ENCODE results near the gene SMAD7. TPM values are rescaled to one million over a fixed set of nuclear protein-coding genes. Genes with fewer than 3 reads are reported as not detected.

SMAD7 gene
- total RNA-seq, 2 donors from 2014 or later, result 21.2 to 21.6 TPM

GRCh38 chr18:48974304-48975119, 23.7 kb upstream of the SMAD7 start:
- Histone ChIP-seq H3K36me3 (no peaks in the 10 kb centered on the region), H3K4me1 (no peaks in the 10 kb centered on the region), H3K27me3 (no peaks in the 10 kb centered on the region), H3K9ac (ENCODE audit: low read depth in 2 of 2, low read length in 2 of 2) (no peak overlapping the region), H3K4me3 (no peak overlapping the region), H3K9me3 (no peaks in the 10 kb centered on the region), H3K27ac (no peak overlapping the region)
- TF ChIP-seq, protein P1, sequence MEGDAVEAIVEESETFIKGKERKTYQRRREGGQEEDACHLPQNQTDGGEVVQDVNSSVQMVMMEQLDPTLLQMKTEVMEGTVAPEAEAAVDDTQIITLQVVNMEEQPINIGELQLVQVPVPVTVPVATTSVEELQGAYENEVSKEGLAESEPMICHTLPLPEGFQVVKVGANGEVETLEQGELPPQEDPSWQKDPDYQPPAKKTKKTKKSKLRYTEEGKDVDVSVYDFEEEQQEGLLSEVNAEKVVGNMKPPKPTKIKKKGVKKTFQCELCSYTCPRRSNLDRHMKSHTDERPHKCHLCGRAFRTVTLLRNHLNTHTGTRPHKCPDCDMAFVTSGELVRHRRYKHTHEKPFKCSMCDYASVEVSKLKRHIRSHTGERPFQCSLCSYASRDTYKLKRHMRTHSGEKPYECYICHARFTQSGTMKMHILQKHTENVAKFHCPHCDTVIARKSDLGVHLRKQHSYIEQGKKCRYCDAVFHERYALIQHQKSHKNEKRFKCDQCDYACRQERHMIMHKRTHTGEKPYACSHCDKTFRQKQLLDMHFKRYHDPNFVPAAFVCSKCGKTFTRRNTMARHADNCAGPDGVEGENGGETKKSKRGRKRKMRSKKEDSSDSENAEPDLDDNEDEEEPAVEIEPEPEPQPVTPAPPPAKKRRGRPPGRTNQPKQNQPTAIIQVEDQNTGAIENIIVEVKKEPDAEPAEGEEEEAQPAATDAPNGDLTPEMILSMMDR (IDR thresholded peaks at IDR 0.05), result no peak
- DNase-seq, result no peak
- intact Hi-C loops (cut with DNase I), result no loop called here

DNA sequence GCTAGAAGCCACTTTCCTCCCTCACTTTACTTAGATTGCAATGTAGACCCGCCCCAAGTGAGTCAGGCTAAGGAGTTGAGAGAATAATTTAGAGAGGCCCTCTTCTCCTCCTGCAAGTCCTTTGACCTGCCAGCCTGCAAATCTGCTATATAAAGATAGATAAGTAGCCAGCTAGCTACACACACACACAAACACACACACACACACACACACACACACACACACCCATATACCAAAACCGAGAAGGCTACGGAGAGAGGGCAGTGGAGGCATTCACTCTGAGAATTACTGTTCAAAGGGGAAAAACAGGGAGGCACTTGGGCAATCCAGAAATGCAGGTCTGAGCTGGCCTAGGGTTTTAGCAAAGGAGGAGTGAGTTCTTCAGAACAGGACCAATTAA, 23.0 kb upstream of the SMAD7 start:
- Histone ChIP-seq H3K4me3 (no peak overlapping the region), H3K27me3 (no peaks in the 10 kb centered on the region), H3K4me1 (no peaks in the 10 kb centered on the region), H3K36me3 (no peaks in the 10 kb centered on the region), H3K9ac (ENCODE audit: low read depth in 2 of 2, low read length in 2 of 2) (peak overlapping the region in 1 of 2 donors; percentile 19), H3K9me3 (no peaks in the 10 kb centered on the region), H3K27ac (no peak overlapping the region)
- TF ChIP-seq, protein P1 (IDR thresholded peaks at IDR 0.05), result no peak
- intact Hi-C loops (cut with DNase I), result no loop called here
- DNase-seq, result peak; percentile 46

DNA sequence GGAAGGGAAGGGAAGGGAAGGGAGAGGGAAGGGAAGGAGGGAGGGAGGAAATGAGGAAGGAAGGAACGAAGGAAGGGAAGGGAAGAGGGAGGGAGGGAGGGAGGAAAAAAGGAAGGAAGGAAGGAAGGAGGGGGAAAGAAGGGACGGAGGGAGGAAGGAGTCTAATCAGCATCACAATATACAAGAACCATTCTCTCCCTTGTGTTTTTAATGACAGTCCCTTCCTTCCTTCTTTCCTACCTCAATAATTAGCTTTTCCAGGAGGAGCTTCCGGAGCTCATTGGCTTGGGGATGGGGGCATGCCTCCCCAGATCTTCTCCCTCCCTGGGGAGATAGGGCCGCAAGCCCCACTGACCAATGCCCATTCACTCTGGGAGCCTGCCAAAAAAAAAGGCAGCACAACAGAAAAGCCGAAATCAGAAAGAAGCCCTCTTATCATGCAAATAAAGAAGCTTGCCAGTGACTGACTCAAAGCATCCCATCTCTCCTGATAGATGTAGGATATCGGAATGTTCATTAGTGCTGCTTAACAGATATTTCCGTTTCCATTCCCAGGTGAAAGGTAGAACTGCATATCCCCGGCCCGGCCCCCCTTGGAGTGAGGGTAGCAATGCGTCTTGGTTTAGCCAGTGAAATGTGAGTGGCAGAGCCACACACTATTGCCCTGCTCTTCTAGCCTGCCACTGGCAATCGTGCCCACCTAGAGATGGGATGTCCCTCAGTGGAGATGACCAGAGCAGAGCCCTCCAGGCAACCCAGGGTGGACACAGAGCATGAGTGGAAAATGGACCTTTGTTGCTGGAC, 17.8 kb upstream of the SMAD7 start:
- Histone ChIP-seq H3K9ac (ENCODE audit: low read depth in 2 of 2, low read length in 2 of 2) (no peak overlapping the region), H3K27ac (no peak overlapping the region), H3K4me1 (no peaks in the 10 kb centered on the region), H3K4me3 (no peak overlapping the region), H3K9me3 (no peaks in the 10 kb centered on the region), H3K27me3 (no peaks in the 10 kb centered on the region), H3K36me3 (no peaks in the 10 kb centered on the region)
- no peak for DNase-seq
- intact Hi-C loops (cut with DNase I), result no loop called here
- TF ChIP-seq, protein P1 (IDR thresholded peaks at IDR 0.05), result no peak

- no peaks in the 10 kb centered on the region for H3K9me3 ChIP-seq
- no peaks in the 10 kb centered on the region for H3K36me3 ChIP-seq
- intact Hi-C loops (cut with DNase I), result no loop called here
- no peaks in the 10 kb centered on the region for H3K27me3 ChIP-seq
- no peaks in the 10 kb centered on the region for H3K4me1 ChIP-seq
- DNase-seq, result no peak
- no peak overlapping the region for H3K27ac ChIP-seq
- H3K9ac ChIP-seq (ENCODE audit: low read depth in 2 of 2, low read length in 2 of 2), result no peak overlapping the region
- H3K4me3 ChIP-seq, result no peak overlapping the region
- TF ChIP-seq, protein P1 (IDR thresholded peaks at IDR 0.05), result no peak
These were observed 16.8 kb upstream of the SMAD7 start for GRCh38 chr18:48967545-48967944.

DNA sequence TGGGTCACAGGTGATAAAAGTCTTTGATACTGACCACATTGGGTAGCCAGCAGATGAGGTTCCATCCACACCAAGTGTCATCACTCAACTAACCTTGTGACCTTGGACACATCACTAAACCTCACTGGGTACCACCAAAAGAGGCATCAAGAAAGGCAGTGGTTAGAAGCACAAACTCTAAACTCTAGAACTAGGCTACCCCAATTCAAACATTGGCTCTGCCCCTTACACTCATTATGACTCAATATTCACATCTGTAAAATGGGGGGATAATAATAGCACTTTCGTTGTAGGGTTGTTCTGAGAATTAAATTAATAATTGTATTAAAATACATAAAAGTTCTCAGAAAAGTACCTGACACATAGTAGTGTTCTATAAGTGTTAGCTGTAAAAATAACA, 15.8 kb upstream of the SMAD7 start:
- DNase-seq, result no peak
- H3K27me3 ChIP-seq, result no peaks in the 10 kb centered on the region
- H3K27ac ChIP-seq, result no peak overlapping the region
- TF ChIP-seq, protein P1 (IDR thresholded peaks at IDR 0.05), result no peak
- no peak overlapping the region for H3K9ac ChIP-seq (ENCODE audit: low read depth in 2 of 2, low read length in 2 of 2)
- H3K4me3 ChIP-seq, result no peak overlapping the region
- intact Hi-C loops (cut with DNase I), result no loop called here
- no peaks in the 10 kb centered on the region for H3K36me3 ChIP-seq
- H3K9me3 ChIP-seq, result no peaks in the 10 kb centered on the region
- H3K4me1 ChIP-seq, result no peaks in the 10 kb centered on the region
